HAP-1 (cell line): ENCODE measurements around the gene QARS1.

ENCODE experiments used
- DNase-seq, 2 experiments: peaks; one replicate each; pipeline ENCODE4 v3.0.0-alpha.2; 2016 to 2020; ENCODE audit warnings: low spot score in 2 of 2
- H3K27me3 ChIP-seq: fragments of 250-450 bp; sonication (Bioruptor Pico); 2 replicates; pipeline ENCODE4 v1.5.1; 2020; ENCODE audit warnings: low read depth, mild to moderate bottlenecking, moderate library complexity
- H3K36me3 ChIP-seq: fragments of 250-450 bp; sonication (Bioruptor Pico); replicated peaks from 2 replicates; pipeline ENCODE4 v1.5.1; 2020; ENCODE audit warnings: mild to moderate bottlenecking
- H3K4me1 ChIP-seq: fragments of 250-450 bp; sonication (Bioruptor Pico); 2 replicates; pipeline ENCODE4 v1.5.1; 2020; ENCODE audit warnings: mild to moderate bottlenecking
- H3K4me3 ChIP-seq: fragments of 250-450 bp; sonication (Bioruptor Pico); 2 replicates; pipeline ENCODE4 v1.5.1; 2020; ENCODE audit warnings: mild to moderate bottlenecking, moderate library complexity
- H3K9me3 ChIP-seq: fragments of 250-450 bp; sonication (Bioruptor Pico); 2 replicates; pipeline ENCODE4 v1.5.1; 2020; ENCODE audit warnings: mild to moderate bottlenecking, moderate library complexity
- in situ Hi-C: fragments of 300-500 bp; cut with MboI; formaldehyde crosslinking; loops from 3 replicates; pipeline ENCODE4 v1.14.3; 2020; ENCODE audit warnings: low sequenced_read_pairs, inconsistent platforms, mixed read lengths

QARS1 gene

GRCh38 chr3:49124991-49125670 is 20.6 kb upstream of the QARS1 start:
- no peaks in the 10 kb centered on the region for H3K9me3 ChIP-seq
- DNase-seq, result no peak
- H3K4me1 ChIP-seq, result no peaks in the 10 kb centered on the region
- H3K4me3 ChIP-seq, result no peak overlapping the region
- H3K36me3 ChIP-seq, result peaks cover 16% of the 10 kb centered on the region
- no peaks in the 10 kb centered on the region for H3K27me3 ChIP-seq
- in situ Hi-C loops, result no loop called here

- Histone ChIP-seq H3K36me3 (peaks cover 16% of the 10 kb centered on the region), H3K4me1 (peaks cover 5% of the 10 kb centered on the region; the same call in 1 of the 2 replicates), H3K4me3 (no peak overlapping the region), H3K9me3 (no peaks in the 10 kb centered on the region), H3K27me3 (no peaks in the 10 kb centered on the region)
- in situ Hi-C loops, result no loop called here
- DNase-seq, result no peak
Measured at GRCh38 chr3:49124203-49124602, 19.6 kb upstream of the QARS1 start.

- Histone ChIP-seq H3K36me3 (peaks cover 20% of the 10 kb centered on the region), H3K27me3 (no peaks in the 10 kb centered on the region), H3K9me3 (no peaks in the 10 kb centered on the region), H3K4me1 (peaks cover 5% of the 10 kb centered on the region; the same call in 1 of the 2 replicates), H3K4me3 (no peak overlapping the region)
- in situ Hi-C loops, result no loop called here
- no peak for DNase-seq
Measured at GRCh38 chr3:49123687-49124086, 19.1 kb upstream of the QARS1 start.

GRCh38 chr3:49122886-49123545 is 18.5 kb upstream of the QARS1 start:
- H3K4me1 ChIP-seq, result peaks cover 5% of the 10 kb centered on the region; the same call in 1 of the 2 replicates
- H3K36me3 ChIP-seq, result peaks cover 21% of the 10 kb centered on the region
- in situ Hi-C loops, result no loop called here
- DNase-seq, result no peak
- no peaks in the 10 kb centered on the region for H3K27me3 ChIP-seq
- no peaks in the 10 kb centered on the region for H3K9me3 ChIP-seq
- H3K4me3 ChIP-seq, result no peak overlapping the region

GRCh38 chr3:49122451-49122850 is 17.9 kb upstream of the QARS1 start:
- Histone ChIP-seq H3K36me3 (peaks cover 26% of the 10 kb centered on the region), H3K4me3 (no peak overlapping the region), H3K27me3 (no peaks in the 10 kb centered on the region), H3K4me1 (peaks cover 5% of the 10 kb centered on the region; the same call in 1 of the 2 replicates), H3K9me3 (no peaks in the 10 kb centered on the region)
- in situ Hi-C loops, result no loop called here
- DNase-seq, result no peak

GRCh38 chr3:49122022-49122421 is 17.5 kb upstream of the QARS1 start:
- Histone ChIP-seq H3K4me3 (no peak overlapping the region), H3K27me3 (no peaks in the 10 kb centered on the region), H3K36me3 (peaks cover 30% of the 10 kb centered on the region), H3K9me3 (no peaks in the 10 kb centered on the region), H3K4me1 (peaks cover 5% of the 10 kb centered on the region; the same call in 1 of the 2 replicates)
- no peak for DNase-seq
- in situ Hi-C loops, result no loop called here

- in situ Hi-C loops, result no loop called here
- H3K27me3 ChIP-seq, result no peaks in the 10 kb centered on the region
- H3K36me3 ChIP-seq, result peaks cover 38% of the 10 kb centered on the region
- DNase-seq, result no peak
- H3K9me3 ChIP-seq, result no peaks in the 10 kb centered on the region
- peaks cover 5% of the 10 kb centered on the region; the same call in 1 of the 2 replicates for H3K4me1 ChIP-seq
- H3K4me3 ChIP-seq, result peak overlapping the region; percentile 89
Measured at GRCh38 chr3:49121132-49121736, 16.7 kb upstream of the QARS1 start.

GRCh38 chr3:49120438-49121131 is 16.0 kb upstream of the QARS1 start, which contains the start of gene USP19:
Gene USP19, minus strand, starts transcription at chr3:49120823. Its CDS starts 1,678 bp downstream, at chr3:49119145.
- DNase-seq, result peak; percentile 85 to 95
- in situ Hi-C loops, result no loop called here
- Histone ChIP-seq H3K9me3 (no peaks in the 10 kb centered on the region), H3K27me3 (no peaks in the 10 kb centered on the region), H3K4me1 (peaks cover 5% of the 10 kb centered on the region; the same call in 1 of the 2 replicates), H3K4me3 (peak within 1 kb of the TSS; percentile 89), H3K36me3 (peaks cover 40% of the 10 kb centered on the region)

GRCh38 chr3:49120096-49120437 is 15.5 kb upstream of the QARS1 start:
- in situ Hi-C loops, result no loop called here
- H3K36me3 ChIP-seq, result peaks cover 45% of the 10 kb centered on the region
- no peak for DNase-seq
- H3K9me3 ChIP-seq, result no peaks in the 10 kb centered on the region
- peak overlapping the region; percentile 89 for H3K4me3 ChIP-seq
- no peaks in the 10 kb centered on the region for H3K27me3 ChIP-seq
- peaks cover 5% of the 10 kb centered on the region; the same call in 1 of the 2 replicates for H3K4me1 ChIP-seq

- peaks cover 5% of the 10 kb centered on the region; the same call in 1 of the 2 replicates for H3K4me1 ChIP-seq
- no peaks in the 10 kb centered on the region for H3K27me3 ChIP-seq
- in situ Hi-C loops, result no loop called here
- H3K36me3 ChIP-seq, result peaks cover 51% of the 10 kb centered on the region
- DNase-seq, result no peak
- peak overlapping the region; percentile 89 for H3K4me3 ChIP-seq
- no peaks in the 10 kb centered on the region for H3K9me3 ChIP-seq
Measured at GRCh38 chr3:49119439-49119838, 14.9 kb upstream of the QARS1 start.

GRCh38 chr3:49119036-49119435 is 14.5 kb upstream of the QARS1 start:
- Histone ChIP-seq H3K4me1 (peaks cover 5% of the 10 kb centered on the region; the same call in 1 of the 2 replicates), H3K36me3 (peaks cover 55% of the 10 kb centered on the region), H3K4me3 (no peak overlapping the region), H3K9me3 (no peaks in the 10 kb centered on the region), H3K27me3 (no peaks in the 10 kb centered on the region)
- in situ Hi-C loops, result no loop called here
- no peak for DNase-seq

GRCh38 chr3:49112262-49112661 is 7.7 kb upstream of the QARS1 start:
- in situ Hi-C loops, result no loop called here
- Histone ChIP-seq H3K9me3 (no peaks in the 10 kb centered on the region), H3K27me3 (no peaks in the 10 kb centered on the region), H3K4me1 (no peaks in the 10 kb centered on the region), H3K4me3 (no peak overlapping the region), H3K36me3 (peaks cover 93% of the 10 kb centered on the region)
- no peak for DNase-seq

GRCh38 chr3:49111347-49111746 is 6.8 kb upstream of the QARS1 start:
- Histone ChIP-seq H3K9me3 (no peaks in the 10 kb centered on the region), H3K4me1 (no peaks in the 10 kb centered on the region), H3K27me3 (no peaks in the 10 kb centered on the region), H3K36me3 (peaks cover 84% of the 10 kb centered on the region), H3K4me3 (no peak overlapping the region)
- no peak for DNase-seq
- in situ Hi-C loops, result no loop called here
